Upper lobe of left lung (tissue), 4 donors: ENCODE measurements around the gene DDAH1.

ENCODE experiments used
- POLR2A ChIP-seq, 4 donors: fragments of 450-650 bp; IDR thresholded peaks; one replicate each; pipeline ENCODE4 v1.5.1; 2016 to 2017; ENCODE audit warnings: antibody characterized with exemption in 4 of 4, mild to moderate bottlenecking in 2 of 4
- POLR2AphosphoS5 ChIP-seq, 2 donors: sonication (generic); formaldehyde crosslinking; IDR thresholded peaks; one replicate each; pipeline ENCODE4 v1.5.1; 2017; ENCODE audit warnings: antibody characterized with exemption in 2 of 2
- TF ChIP-seq, protein P1 (sequence below), 6 experiments: fragments of 450-650 bp in 4 of 6; fragments of 200-600 bp in 2 of 6; sonication (generic) in 2 of 6; IDR thresholded peaks; one replicate each; pipeline ENCODE4 v1.5.1; 2016 to 2019; ENCODE audit warnings: antibody characterized with exemption in 6 of 6

DNA sequence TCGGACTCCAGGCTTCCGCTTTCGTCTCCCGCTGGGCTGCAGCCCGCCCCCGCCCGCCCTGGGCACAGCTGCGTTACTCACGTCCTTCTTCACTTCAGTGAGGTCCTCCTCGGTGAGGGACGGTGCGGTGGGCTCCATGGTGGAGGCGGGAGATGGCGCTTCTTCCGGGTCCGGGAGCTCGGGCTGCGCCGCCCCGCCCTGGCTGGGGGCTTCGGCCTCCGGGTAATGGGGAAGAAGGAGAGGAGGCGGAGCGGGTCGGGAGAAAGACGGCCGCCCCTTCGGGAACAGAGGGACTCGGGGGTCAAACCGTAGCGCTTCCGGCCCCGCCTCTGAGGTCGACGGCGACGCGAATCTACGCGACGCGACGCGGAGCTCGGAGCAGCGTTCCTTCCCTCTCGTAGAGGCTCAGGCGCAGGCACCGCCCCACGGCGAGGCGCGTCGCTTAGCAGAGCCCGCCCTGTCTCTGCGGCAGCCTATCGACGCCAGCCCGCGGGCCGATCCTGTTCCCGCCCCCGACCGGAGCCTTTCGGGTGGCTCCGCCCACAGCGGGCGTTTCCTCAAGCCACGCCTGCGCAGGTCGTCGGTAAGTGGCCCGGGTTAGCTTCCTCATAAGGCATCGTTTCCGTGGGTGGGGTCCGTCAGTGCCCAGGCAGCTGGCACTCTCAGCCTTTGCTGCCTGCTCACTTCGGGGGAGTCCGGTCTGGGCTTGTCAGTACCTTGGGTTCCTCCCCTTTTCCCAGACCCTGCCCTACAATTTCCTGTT lies 188.6 kb downstream of the DDAH1 start, which contains the start of gene BCL10:
- TF ChIP-seq, protein P1, sequence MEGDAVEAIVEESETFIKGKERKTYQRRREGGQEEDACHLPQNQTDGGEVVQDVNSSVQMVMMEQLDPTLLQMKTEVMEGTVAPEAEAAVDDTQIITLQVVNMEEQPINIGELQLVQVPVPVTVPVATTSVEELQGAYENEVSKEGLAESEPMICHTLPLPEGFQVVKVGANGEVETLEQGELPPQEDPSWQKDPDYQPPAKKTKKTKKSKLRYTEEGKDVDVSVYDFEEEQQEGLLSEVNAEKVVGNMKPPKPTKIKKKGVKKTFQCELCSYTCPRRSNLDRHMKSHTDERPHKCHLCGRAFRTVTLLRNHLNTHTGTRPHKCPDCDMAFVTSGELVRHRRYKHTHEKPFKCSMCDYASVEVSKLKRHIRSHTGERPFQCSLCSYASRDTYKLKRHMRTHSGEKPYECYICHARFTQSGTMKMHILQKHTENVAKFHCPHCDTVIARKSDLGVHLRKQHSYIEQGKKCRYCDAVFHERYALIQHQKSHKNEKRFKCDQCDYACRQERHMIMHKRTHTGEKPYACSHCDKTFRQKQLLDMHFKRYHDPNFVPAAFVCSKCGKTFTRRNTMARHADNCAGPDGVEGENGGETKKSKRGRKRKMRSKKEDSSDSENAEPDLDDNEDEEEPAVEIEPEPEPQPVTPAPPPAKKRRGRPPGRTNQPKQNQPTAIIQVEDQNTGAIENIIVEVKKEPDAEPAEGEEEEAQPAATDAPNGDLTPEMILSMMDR (IDR thresholded peaks at IDR 0.05): peak in 1 of 6 experiments; percentile 11
- peak in 3 of 4 donors; percentile 81 to 94 (median 90) for TF ChIP-seq POLR2A (IDR thresholded peaks at IDR 0.05)
- TF ChIP-seq POLR2AphosphoS5 (IDR thresholded peaks at IDR 0.05): peak; percentile 74 to 88
